ENCODE data around the gene PLPPR1. TPM values are rescaled to one million over a fixed set of nuclear protein-coding genes. Genes with fewer than 3 reads are reported as not detected.
A peak's percentile ranks its signal among the peaks of the same experiment; 100 is the strongest.
"Not testable (repeated sequence)": the region's sequence is repeated elsewhere in the genome, so short reads cannot be mapped to it uniquely, and the experiment has no call there.

The PLPPR1 gene
- total RNA-seq, 1 donor from 2014 or later = 0.32 TPM

DNA sequence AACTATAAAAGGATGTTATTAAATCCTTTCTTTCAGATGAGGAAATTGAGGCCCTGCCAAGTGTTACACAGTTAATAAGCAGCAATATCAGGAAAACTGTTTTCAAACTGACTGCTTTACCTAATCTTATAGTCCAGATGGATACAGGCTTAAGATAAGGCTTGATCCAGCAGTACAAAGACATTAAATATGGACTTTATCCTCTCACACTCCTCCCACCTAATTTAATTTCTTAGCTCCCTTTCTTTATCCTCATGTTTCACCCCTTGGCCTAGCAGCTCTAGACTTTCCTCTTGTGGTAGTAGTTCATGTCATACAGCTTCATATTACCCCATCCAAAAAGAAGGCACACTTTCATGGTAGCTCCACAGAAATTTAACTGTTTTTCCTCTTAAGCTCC is 191.8 kb downstream of the PLPPR1 start:
- ATAC-seq = no peak

DNA sequence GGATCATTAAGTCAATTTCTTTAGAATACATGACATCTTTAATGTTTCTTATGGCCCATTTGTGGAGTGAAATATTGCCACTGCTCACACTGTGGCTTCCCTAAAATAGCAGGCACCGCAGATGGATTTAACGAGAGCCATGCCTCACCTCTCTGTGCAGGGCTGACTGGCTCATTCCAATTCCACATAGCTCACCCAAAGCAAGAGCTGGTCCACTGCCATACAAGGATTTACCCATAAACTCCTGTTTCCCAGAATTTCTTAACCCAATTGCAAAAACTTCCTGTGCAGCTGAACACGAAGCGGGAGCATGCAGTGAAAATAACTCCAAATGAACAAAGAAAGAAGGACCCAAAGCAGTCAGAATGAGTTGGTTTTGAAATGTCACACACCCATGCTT is 196.7 kb downstream of the PLPPR1 start:
- ATAC-seq = no peak

DNA sequence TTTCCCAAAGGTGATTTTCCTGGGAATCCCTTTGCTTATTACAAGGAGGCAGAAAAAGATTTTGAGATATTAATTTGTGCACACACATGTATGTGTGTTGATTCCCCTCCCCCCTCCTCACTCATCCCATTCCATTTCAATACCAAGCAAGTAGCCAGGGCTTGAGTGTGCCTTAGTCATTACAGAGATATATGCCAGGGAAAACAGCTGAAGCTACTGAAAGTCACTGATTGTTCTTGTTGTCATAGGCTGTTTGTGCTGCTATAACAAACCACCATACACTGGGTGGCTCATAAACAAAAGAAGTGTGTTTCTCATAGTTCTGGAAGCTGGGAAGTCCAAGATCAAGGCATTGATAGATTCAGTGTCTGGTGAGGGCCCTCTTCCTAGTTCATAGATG is 197.6 kb downstream of the PLPPR1 start:
- ATAC-seq = no peak

DNA sequence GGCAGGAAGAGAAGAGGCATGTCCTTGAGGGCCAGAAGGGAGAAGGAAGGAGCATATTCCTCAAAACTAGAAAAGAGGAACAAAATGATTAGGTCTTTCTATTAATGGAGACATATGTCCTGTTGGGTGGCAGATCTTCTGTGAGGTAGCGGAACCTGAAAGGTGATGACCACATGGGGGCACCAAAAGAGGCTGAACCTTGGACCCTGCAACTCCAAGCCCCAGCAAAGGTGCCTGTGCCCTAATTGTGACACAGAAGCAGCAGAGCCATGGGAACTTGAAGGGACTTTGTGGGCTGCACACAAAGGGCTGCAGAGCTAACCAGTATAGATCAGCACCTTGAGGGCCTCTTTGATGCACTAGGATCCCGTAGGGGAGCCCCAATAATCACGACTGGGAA is 198.3 kb downstream of the PLPPR1 start:
- ATAC-seq = no peak

DNA sequence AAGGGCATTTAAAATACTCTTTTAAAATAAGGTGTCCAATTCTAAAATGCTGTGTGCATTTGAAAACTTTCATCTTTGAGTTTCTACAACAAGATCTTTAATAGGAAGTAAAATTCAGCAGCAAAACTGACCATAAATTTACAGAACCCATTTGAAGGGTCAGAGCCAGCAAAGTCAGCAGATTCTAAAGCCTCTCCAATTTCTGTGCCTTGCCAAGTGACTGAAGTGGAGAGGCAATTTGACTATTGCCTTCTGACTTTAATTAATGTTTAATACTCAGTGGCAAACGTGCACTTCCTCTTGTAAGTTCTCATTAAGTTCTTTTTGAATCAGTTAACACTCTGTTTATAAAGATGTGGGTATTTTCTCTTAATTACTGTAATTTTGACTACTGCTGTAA is 201.1 kb downstream of the PLPPR1 start:
- no peak for ATAC-seq

DNA sequence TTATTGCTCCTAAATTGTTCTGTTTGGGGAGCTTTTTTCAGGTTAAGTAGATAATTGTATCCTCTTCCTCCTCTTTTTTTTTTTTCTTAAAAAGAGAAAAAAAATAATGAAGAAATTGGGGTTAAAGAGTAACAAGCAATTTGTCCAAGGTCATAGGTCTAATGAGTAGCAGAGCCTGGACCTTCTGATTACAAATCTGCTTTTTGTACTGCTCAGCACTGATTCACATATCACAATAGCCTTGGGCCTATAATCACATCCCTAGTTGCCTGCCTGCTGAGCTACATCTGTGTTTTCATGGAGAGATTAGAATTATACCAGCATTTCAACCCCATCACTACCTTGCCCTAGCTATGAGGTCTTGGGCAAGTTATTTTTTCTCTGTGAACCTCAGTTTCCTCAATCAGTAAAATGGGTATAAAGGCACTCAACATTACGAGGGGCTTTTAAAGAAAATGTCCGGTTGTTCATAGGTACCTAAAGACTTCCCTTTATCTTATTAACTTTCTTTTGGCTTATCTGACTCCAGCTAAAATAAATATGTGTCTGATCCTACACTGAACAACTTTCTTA is 204.0 kb downstream of the PLPPR1 start:
- ATAC-seq = no peak

DNA sequence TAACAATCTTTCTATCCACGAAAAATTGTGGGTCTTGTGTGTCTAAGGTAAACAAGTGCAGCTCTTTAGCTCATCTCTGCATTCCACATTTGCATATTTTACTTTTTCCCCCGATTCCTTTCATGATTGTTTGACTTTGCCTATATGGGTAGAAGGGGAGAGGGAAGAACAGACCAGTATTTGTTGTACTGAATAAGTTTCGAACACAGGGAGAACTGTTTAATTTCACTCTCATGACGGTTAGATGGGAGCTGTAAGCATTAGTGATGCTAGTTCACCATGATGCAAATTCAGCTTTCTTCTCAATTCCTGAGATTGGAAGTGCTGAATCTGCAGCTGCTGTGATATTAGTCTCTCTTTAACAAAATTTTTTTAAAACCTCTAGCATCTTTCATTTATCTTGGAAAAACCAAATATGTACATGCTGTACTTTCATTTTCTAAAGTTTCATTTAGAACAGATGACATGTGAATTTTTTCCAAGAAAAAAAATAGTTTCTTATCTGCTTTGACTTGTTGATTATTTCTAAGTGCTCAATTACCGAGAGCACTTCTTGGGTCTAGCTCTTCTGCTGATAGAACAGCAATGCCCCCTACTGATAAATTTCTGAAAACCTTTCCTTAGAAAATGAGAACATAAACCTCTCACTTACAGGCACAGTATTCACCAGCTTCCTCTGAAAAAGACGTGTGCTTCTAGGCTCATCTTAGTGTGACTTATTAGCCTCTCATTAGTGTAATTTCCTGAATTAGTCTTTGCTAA is 206.8 kb downstream of the PLPPR1 start:
- ATAC-seq = no peak

DNA sequence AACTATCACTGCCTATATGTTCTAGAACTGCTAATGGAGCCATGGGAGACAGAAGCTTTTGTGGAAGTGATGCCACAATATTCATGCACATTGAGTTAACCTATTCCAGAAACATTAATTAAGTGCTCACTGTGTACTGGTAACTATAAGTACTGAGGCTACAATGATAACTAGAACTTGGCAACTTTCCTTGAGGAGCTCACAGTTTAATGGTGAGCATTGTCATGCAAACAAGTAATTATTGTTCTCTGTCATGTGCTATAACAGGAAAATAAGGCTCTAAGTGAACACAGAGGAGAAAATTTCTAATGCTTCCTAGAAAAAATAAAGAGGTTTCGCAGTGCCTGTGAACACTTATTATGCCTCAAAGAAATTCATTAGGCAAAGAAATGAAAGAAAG is 214.1 kb downstream of the PLPPR1 start:
- no peak for ATAC-seq

DNA sequence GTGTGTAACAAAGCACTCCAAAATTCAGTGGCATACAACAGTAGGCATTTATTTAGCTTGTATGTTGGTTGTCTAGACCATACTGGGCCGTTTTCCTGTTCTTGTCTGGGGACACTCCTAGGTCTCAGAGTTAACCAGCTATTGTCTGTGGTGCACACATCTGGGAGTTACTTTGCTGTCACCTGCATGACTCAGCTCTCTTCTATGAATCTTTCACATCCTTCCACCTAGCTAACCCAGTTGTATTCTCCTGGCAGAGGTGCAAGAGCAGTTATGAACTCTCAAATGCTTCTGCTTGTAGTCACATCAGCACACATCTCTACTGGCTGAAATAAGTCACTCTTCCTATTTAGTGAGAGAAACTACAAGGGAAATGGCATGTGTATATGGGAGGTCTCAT is 218.2 kb downstream of the PLPPR1 start:
- ATAC-seq = peak; percentile 73

DNA sequence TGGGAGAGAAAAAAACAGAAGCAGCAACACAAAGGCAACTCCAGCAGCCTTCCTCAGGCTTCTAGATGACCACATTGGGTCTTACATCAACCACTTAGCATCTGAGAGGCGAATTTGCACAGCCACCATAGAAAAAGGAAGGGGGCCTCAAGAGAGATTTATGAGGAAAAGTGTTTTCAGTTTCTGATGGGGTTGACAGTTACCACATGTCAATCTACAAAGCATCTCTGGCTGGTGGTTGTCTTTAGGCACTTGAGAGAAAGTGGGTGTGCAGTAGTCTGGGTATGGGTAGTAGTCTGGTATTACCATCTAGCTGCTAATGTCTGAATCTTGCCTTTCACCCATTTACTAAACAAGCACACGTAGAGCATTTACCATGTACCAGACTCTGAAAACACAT is 218.8 kb downstream of the PLPPR1 start:
- ATAC-seq = no peak

DNA sequence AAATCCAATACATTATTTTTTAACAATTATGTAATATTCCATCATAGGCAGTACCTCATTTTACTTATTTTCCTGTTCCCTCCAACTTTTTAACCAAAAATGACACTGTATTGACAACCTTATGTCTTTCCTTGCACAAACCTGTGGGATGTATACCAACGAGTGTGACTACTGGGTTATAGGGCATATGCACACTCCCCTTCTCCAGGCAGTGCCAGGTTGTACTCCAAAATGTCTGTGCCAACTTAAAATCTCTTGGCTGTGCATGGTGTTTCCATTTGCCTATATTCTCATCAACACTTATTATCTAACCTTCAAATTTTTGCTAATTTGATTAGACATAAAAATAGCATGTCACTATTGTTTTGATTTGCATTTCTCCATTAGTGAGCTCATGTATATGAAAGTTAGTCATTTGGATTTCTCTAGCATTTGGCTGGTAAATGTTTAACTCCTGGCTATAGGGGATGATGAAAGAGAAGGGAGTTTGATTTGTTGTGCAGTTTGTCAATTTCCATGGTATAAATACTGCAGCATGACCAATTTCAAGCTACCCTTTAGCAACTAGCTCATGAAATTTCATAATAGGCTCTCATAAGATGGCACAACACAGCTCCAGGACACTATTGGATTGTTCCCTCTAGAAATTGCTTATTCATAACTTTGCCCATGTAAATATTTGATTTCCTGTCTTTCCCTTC is 226.4 kb downstream of the PLPPR1 start:
- ATAC-seq = no peak

DNA sequence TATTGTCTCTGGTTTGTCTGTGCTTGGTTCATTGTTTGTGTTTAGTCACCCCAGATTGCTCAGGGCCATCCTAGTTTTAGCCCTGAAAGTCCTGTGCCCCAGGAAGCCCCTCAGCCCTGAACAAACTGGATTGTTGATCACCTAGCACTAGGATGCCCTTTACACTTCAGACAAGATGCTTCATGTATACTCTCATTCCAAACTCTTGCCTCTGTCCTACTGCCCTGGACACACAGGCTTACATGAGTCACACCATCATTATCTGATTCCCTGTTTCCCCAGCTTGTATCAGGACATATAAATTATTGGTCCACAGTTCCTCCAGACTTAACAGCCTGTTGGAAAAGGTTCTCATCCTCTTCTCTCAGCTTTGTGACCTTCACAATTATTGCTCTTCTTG is 236.2 kb downstream of the PLPPR1 start:
- no peak for ATAC-seq

DNA sequence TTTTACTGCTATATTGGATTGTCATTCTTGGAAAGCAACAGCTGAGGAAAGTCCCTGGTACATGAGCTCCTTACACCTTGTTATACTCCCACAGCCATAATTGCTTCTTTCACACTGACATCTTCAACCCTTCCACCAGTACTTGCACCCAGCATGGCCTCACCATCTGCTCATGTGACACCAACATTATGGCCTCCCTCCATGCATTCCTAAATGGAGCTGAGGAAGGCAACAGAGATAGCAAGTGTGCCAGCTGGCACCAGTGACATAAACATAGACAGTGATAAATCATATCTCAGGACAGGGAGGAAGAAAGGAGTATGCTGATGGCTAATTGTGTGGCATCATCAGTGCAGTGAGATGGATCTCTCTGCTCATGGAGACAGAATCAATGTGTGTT is 236.7 kb downstream of the PLPPR1 start:
- no peak for ATAC-seq

DNA sequence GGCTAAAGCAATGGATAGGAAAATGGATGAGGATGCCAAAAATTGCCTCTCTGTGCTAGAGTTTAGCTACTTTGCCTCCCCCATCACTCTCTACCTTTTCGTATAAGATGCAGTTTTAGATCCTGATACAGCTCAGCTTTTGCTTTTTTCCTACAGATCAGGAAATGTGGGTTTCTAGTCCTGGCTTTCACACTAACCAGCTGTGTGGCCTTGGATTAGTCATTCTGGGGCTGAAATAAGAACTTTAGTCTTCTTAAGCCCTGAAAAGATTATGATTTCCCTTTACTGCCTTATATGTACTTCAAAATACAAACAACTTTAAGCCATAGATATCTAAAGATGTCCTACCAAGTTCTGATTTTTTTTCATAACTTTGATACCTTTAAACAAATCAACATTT is 239.9 kb downstream of the PLPPR1 start:
- peak; percentile 54 for ATAC-seq

DNA sequence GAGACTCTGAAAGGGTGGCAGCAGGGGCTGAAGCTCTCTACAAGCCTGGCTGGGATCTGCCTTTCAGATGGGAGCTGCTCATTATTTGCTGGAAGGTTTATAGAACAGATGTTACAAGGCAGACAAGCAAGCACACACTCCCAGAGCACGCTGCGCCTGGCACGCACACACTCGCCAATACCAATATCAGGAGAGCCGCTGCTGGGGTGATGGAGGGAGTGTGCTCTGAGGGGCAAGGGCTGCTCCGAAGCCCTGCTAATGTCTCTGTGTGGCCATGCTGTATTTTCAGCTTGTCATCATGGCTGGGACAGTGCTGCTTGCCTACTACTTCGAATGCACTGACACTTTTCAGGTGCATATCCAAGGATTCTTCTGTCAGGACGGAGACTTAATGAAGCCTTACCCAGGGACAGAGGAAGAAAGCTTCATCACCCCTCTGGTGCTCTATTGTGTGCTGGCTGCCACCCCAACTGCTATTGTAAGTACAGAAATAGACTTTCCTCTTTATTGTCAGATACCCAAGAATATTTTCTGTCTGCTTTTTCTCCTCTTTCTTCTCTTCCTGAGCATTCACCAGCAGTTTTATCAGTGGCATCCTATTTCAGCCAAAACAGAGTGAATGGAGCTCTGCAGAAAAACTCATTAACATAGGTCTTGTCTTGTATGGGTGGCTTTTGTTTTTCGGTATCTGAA is 241.2 kb downstream of the PLPPR1 start:
- ATAC-seq = no peak

DNA sequence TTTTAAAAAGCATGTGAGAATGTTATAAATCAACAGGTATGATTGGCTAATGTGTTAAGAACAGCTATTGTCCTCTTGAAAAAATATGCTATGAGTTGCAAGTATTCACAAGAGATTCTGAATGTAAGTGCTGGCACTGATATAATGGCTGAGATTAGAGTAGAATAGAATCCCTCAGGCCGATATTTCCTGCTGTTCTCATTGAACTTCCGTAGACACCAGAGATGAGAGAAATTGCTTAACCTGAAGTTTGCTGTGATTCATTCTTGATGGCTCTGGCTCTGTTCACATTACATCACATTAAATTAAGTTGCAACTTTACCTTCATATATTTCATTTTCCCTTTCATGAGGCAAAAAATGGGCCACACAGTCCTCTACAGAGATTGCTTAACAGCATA is 241.8 kb downstream of the PLPPR1 start:
- ATAC-seq = peak; percentile 90

DNA sequence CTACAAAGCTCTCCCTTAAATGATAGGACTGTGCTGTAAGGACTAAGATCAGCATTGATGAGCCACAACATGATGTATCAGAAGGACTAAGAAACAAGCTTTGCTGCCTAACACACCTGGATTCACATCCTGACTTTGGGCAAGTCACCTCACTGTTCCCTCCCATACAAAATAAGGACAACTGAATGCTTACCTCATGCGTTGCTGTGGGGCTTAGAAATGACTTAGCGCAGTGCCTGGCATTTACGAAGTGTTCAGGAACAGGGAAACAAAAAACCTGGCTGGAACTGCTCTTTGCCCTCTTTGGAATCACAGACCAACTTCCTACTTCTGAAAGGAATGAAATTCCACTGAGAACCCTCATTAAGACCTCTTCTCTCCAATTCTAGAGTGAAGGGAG is 242.6 kb downstream of the PLPPR1 start:
- peak; percentile 60 for ATAC-seq

DNA sequence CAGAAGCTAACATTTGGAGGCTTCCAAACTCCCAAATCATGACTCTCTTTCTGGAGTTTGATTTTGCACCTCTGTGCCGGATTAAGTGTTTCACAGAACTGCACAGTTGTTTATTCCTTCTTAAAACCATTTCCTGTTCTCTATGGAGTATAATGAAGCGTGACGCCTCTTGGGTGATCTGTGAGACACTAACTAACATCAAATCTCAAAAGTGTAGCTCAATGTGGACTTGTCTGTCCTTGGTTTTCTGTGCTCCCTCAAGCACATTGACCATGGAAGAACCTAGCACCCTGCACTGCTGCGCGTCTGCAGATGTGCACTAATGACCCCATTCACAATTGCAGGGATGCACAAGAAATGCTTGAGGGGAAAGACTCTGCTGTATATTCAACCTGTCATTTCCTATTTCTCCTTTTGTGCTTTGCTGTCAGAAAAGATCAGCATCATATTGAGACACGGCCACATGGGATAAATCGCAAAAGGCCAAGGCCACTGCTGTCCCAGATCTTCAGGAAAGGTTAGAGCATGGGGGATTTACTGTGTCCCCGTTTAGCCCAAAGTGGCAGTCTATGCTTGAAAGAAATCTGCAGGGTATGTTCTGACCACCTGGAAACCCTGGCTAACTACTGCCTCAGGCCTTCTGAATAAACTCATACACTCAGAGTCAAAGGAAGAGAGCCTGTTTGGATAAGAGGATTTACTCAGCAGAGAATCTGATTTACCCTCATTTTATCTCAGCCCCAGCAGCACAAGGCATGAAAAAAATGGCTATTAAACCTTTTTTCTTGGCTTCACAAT is 246.6 kb downstream of the PLPPR1 start:
- no peak for ATAC-seq

DNA sequence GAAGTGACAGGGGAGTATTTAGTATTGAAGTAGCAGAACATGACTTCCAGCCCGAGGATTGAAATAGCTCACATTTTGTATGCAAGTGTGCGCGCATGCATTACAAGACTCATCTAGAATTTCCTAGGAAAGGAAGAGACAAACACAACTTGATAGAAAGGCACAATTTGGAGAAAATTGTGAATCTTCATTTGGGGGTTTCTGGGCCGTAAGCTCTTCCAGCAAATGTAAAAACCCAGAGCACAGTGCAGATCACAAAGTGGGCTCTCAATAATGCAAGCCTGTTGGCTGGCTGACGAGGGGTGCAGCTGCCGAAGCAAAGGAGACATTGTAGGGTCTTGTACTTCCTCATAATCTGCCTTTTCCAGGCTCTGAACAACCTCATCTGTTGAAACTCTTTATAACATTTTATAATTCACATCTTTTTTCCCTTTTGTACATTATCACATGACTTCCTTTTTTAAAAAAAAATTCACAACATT is 247.3 kb downstream of the PLPPR1 start:
- no peak for ATAC-seq

DNA sequence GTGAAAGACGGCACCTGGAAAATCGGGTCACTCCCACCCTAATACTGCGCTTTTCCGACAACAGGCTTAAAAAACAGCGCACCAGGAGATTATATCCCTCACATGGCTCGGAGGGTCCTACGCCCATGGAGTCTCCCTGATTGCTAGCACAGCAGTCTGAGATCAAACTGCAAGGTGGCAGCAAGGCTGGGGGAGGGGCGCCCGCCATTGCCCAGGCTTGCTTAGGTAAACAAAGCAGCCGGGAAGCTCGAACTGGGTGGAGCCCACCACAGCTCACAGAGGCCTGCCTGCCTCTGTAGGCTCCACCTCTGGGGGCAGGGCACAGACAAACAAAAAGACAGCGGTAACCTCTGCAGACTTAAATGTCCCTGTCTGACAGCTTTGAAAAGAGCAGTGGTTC is 262.5 kb downstream of the PLPPR1 start:
- ATAC-seq = not testable (repeated sequence)

DNA sequence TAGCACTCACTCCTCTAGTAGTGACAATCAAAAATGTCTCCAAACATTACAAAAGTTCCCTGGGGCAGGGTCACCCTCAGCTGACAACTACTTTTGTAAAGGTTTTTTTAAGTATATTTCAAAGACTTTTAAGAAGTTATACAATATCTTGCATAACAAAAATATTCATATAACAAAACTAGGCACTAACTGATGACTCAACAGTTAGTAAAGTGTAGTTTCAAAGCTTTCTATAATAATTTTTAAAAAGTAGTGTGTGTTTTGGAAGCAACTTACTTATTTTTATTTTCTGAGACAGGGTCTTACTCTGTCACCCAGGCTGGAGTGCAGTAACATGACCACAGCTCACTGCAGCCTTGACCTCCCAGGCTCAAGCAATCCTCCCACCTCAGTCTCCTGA is 271.4 kb downstream of the PLPPR1 start:
- ATAC-seq = no peak

DNA sequence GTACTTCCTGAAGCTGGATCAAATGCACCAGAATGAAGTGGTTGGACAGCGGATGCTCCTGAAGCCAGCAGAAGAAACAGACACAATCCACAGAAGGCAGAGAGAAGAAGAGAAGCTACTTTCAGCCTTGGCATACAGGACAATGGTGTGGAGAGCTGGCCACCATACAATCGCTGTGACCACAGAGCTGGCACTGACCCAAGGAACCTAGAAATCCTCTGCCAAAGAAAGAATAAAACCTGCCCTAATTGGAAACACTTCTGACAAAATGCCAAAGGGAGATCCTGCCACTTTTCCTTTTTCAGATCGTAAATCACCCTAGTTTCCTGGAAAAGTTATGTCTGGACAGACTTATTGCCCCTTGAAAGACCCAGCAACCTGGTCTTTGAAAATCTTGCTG is 278.5 kb downstream of the PLPPR1 start:
- ATAC-seq = no peak

All from esophagus mucosa (tissue), 1 donor.